DMS79 treated with DMSO at 0.1 percent for 48 hours (cell line): Measurements from ENCODE around the gene LMX1A.

ENCODE experiments used
- DNase-seq: peaks from one replicate; lab custom pipeline; 2025; lab: John Stamatoyannopoulos, UW

LMX1A gene

GRCh38 chr1:165162671-165163241 is 193.8 kb downstream of the LMX1A start:
- peak; percentile 92 for DNase-seq

GRCh38 chr1:165161130-165161529 is 195.4 kb downstream of the LMX1A start:
- DNase-seq, result peak; percentile 4

GRCh38 chr1:165153182-165153581 is 203.3 kb downstream of the LMX1A start:
- DNase-seq, result peak; percentile 40

GRCh38 chr1:165152727-165153126 is 203.8 kb downstream of the LMX1A start:
- DNase-seq, result peak; percentile 43

- DNase-seq, result no peak
Observed at GRCh38 chr1:165152109-165152508, 204.4 kb downstream of the LMX1A start.
